HUES6 (cell line): ENCODE data around the gene AP5S1.

Experiments
- H3K27ac ChIP-seq: 2 replicates; pipeline ENCODE4 v1.7.0; 2013; ENCODE audit warnings: low read depth, mild to moderate bottlenecking, low read length, inconsistent platforms
- H3K27me3 ChIP-seq: 2 replicates; pipeline ENCODE4 v1.6.1; 2013; ENCODE audit warnings: low read length; ENCODE audit not compliant: control insufficient read depth, insufficient read depth
- H3K36me3 ChIP-seq: 2 replicates; pipeline ENCODE4 v1.6.1; 2013; ENCODE audit warnings: low read length; ENCODE audit not compliant: control insufficient read depth, insufficient read depth
- H3K4me1 ChIP-seq: 2 replicates; pipeline ENCODE4 v1.6.1; 2013; ENCODE audit warnings: low read length; ENCODE audit not compliant: control insufficient read depth, insufficient read depth
- H3K4me3 ChIP-seq: 2 replicates; pipeline ENCODE4 v1.5.1; 2013; ENCODE audit warnings: low read depth, low read length
- H3K9ac ChIP-seq: one replicate; pipeline ENCODE4 v1.6.1; 2013; ENCODE audit warnings: mild to moderate bottlenecking, low read length
- H3K9me3 ChIP-seq: 2 replicates; pipeline ENCODE4 v1.6.1; 2013; ENCODE audit warnings: low read depth, low read length; ENCODE audit not compliant: control insufficient read depth, insufficient read depth

Gene AP5S1

DNA sequence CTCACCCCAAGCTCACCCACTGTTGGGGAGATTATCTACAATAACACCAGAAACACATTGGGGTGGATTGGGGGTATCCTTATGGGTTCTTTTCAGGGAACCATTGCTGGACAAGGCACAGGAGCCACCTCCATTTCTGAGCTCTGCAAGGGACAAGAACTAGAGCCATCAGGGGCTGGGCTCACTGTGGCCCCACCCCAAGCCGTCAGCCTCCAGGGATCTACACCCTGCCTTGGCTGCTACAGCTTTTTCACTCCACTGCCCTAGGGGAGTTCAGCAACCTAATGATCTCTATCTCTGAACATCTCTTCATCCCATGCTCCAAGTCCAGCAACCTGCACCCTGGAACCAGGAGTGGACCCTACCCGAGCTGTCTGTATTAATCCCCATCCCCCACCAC is 47.5 kb downstream of the AP5S1 start:
- no peaks in the 10 kb centered on the region for H3K27me3 ChIP-seq
- H3K9ac ChIP-seq = no peak overlapping the region
- H3K4me3 ChIP-seq = no peak overlapping the region
- H3K27ac ChIP-seq = no peak overlapping the region
- no peaks in the 10 kb centered on the region for H3K4me1 ChIP-seq
- peaks cover 55% of the 10 kb centered on the region for H3K36me3 ChIP-seq
- H3K9me3 ChIP-seq = no peaks in the 10 kb centered on the region

- Histone ChIP-seq H3K36me3 (peaks cover 44% of the 10 kb centered on the region), H3K27me3 (no peaks in the 10 kb centered on the region)
Observed at GRCh38 chr20:3869839-3870634, 49.7 kb downstream of the AP5S1 start.

DNA sequence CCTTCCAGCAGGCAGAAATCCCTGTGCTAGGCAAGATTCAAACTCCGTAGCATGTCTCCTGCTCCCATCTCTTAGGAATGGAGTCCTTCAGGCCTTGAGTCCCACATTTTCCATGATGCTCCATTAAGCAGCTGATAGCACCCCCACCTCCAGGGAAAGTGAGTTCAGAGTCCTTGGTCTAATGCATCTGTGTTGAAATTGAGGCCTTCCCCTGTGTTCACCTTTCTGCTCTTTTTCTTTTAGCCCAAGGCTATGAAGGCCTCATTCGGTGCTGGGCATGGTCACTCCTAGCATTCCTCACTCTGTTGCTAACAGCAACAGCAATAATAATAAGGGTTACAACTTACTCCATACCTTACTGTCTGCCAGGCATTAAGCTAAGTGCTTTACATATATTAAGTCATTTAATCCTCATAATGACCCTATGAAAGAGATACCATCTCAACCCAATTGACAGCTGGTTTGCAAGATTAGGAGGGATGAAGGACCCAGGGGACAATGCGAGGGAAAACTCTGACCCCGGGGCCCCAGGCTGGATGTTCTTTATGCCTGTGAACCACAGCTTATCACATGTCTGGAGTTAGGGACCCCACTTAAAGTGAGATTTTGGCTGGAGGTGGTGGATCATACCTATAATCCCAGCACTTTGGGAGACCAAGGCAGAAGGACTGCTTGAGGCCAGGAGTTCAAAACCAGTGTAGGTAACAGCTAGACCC is 51.4 kb downstream of the AP5S1 start:
- Histone ChIP-seq H3K27me3 (no peaks in the 10 kb centered on the region), H3K36me3 (peaks cover 27% of the 10 kb centered on the region), H3K4me3 (no peak overlapping the region), H3K27ac (no peak overlapping the region), H3K9ac (no peak overlapping the region), H3K9me3 (no peaks in the 10 kb centered on the region), H3K4me1 (no peaks in the 10 kb centered on the region)

More at GRCh38 chr20:3869839-3870634, 49.7 kb downstream of the AP5S1 start:
- no peaks in the 10 kb centered on the region for H3K4me1 ChIP-seq
- H3K9me3 ChIP-seq = no peaks in the 10 kb centered on the region
- no peak overlapping the region for H3K4me3 ChIP-seq
- H3K27ac ChIP-seq = no peak overlapping the region
- no peak overlapping the region for H3K9ac ChIP-seq

DNA sequence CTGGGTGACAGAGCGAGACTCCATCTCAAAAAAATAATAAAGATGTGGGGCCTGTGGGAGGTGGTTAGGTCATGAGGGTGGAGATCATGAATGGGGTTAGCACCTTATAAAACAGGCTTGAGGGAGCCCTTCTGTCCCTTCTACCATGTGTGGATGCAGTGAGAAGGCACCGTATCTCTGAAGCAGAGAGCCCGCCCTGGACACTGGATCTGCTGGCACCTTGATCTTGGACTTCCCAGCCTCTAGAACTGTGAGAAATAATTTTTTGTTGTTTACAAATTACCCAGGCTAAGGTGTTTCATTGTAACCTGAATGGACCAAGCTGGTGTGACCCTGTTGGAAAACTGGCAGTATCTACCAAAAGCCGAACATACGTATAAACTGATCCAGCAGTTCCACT is 53.2 kb downstream of the AP5S1 start:
- Histone ChIP-seq H3K36me3 (peaks cover 17% of the 10 kb centered on the region), H3K4me3 (no peak overlapping the region), H3K4me1 (no peaks in the 10 kb centered on the region), H3K9ac (no peak overlapping the region), H3K27ac (no peak overlapping the region), H3K9me3 (no peaks in the 10 kb centered on the region), H3K27me3 (no peaks in the 10 kb centered on the region)

DNA sequence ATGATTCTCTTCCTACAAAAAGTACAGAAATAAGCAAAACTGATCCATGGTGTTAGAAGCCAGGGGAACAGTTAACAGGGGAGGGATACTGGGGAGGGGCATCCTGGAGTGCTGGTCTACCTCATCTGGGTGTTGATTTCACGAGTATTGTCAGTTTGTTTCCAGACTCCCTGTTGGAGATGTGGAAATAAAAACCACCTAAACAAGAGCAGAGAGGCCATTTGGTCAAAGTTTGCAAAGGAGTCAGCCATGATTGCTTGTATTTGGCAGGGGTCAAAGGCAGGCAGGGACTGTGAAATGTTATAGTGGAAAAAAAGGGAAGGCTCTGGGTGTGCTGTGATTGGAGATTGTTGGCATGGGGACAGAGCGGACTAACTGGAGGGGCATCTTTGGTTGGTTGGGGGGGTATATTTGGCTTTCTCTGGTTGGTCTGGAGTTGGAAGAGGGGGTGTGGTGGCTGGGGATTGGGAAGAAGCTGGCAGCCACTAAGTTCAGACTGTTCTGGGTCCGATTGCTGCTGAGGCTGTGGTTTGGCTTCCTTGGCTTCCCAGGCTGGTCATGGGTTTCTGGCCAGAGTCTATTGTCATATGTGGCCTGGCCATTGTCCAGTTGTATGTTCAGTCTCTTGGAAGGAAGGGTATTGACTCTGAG is 54.0 kb downstream of the AP5S1 start:
- no peaks in the 10 kb centered on the region for H3K4me1 ChIP-seq
- no peak overlapping the region for H3K4me3 ChIP-seq
- H3K27ac ChIP-seq = no peak overlapping the region
- peaks cover 17% of the 10 kb centered on the region for H3K36me3 ChIP-seq
- H3K9ac ChIP-seq = no peak overlapping the region
- no peaks in the 10 kb centered on the region for H3K9me3 ChIP-seq
- H3K27me3 ChIP-seq = no peaks in the 10 kb centered on the region

GRCh38 chr20:3875378-3875974 is 55.1 kb downstream of the AP5S1 start:
- Histone ChIP-seq H3K27me3 (no peaks in the 10 kb centered on the region), H3K4me3 (no peak overlapping the region), H3K4me1 (no peaks in the 10 kb centered on the region), H3K9me3 (no peaks in the 10 kb centered on the region), H3K36me3 (peaks cover 17% of the 10 kb centered on the region), H3K9ac (no peak overlapping the region), H3K27ac (no peak overlapping the region)

GRCh38 chr20:3876000-3876399 is 55.7 kb downstream of the AP5S1 start:
- H3K9me3 ChIP-seq = no peaks in the 10 kb centered on the region
- no peak overlapping the region for H3K27ac ChIP-seq
- H3K36me3 ChIP-seq = peaks cover 17% of the 10 kb centered on the region
- no peaks in the 10 kb centered on the region for H3K4me1 ChIP-seq
- H3K4me3 ChIP-seq = no peak overlapping the region
- no peaks in the 10 kb centered on the region for H3K27me3 ChIP-seq
- no peak overlapping the region for H3K9ac ChIP-seq

DNA sequence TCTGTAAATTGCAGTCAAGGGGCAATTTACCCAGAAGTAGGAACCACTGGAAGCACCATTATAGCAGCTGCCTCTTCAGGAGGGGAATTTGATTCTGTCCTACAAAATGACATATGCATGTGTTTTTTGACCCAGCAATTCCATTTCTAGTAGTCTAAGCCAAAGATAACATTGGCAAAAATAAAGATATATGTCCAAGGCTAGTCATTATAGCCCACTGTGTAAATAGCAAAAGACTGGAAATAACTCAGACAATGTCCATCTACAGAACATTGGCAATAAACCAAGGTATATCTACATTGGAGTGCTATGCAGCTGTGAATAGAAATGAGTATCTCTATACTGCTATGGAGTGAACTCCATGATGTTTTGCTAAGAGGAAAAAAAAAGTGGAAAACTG is 56.3 kb downstream of the AP5S1 start:
- H3K27me3 ChIP-seq = no peaks in the 10 kb centered on the region
- no peak overlapping the region for H3K9ac ChIP-seq
- no peak overlapping the region for H3K4me3 ChIP-seq
- no peaks in the 10 kb centered on the region for H3K9me3 ChIP-seq
- H3K36me3 ChIP-seq = peaks cover 11% of the 10 kb centered on the region
- H3K4me1 ChIP-seq = no peaks in the 10 kb centered on the region
- H3K27ac ChIP-seq = no peak overlapping the region
